Neural crest cell (in vitro differentiated cells): ENCODE measurements around the gene AKR1C3. TPM values are rescaled to one million over a fixed set of nuclear protein-coding genes. Genes with fewer than 3 reads are reported as not detected.

Experiments used
- DNase-seq: peaks from one replicate; pipeline ENCODE4 v3.0.0; 2021; ENCODE audit warnings: low read depth, mixed read lengths, low spot score
- H3K27ac Mint-ChIP-seq: one replicate; pipeline ENCODE4 v1.8.0; 2021; ENCODE audit warnings: mild to moderate bottlenecking, mixed read lengths; ENCODE audit not compliant: unreplicated experiment
- H3K27me3 Mint-ChIP-seq: 2 replicates; pipeline ENCODE4 v1.8.0; 2021; ENCODE audit warnings: low read depth, mild to moderate bottlenecking, mixed read lengths
- H3K36me3 Mint-ChIP-seq: 2 replicates; pipeline ENCODE4 v1.8.0; 2021; ENCODE audit warnings: low read depth, mild to moderate bottlenecking, mixed read lengths
- H3K4me1 Mint-ChIP-seq: 2 replicates; pipeline ENCODE4 v1.8.0; 2021; ENCODE audit warnings: mixed read lengths
- H3K4me3 Mint-ChIP-seq: one replicate; pipeline ENCODE4 v1.8.0; 2021; ENCODE audit warnings: mild to moderate bottlenecking, mixed read lengths
- H3K9me3 Mint-ChIP-seq: 2 replicates; pipeline ENCODE4 v1.8.0; 2021; ENCODE audit warnings: mixed read lengths
- total RNA-seq: library from RNA; stranded (reverse); gene quantifications from 2 replicates; pipeline ENCODE4 v1.2.1, GENCODE V29; 2021
- TF ChIP-seq, protein P1 (sequence below): fragments of 200-600 bp; sonication (generic); conservative IDR thresholded peaks from 2 replicates; pipeline ENCODE4 v1.5.0; 2021; ENCODE audit warnings: antibody characterized with exemption, mild to moderate bottlenecking

The AKR1C3 gene
- total RNA-seq, 1 donor from 2014 or later = 0.19 TPM

DNA sequence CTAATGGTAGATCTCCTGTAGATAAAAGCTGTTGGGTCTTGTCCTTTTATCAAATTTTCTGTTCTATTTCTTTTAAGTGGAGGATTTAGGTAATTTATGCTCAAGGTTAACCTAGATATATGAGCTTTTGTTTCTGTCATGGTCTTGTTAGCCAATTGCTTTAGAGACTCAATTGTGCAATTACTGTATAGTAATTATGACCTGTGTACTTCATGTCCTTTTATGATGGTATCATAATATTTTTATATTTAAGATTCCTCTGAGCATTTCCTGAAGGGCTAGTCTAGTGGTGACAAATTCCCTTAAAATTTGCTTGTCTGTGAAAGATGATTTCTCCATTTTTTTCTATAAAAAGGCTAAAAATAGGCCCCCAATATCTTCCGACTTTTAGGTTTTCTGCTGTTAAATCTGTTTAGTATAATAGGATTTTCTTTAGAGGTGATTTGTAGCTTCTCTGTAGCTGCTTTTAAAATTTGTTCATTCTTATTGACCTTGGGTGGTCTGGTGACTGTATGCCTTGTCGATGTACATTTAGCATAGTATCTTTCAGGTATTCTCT is 5.4 kb upstream of the AKR1C3 start:
- no peaks in the 10 kb centered on the region for H3K36me3 Mint-ChIP-seq
- TF ChIP-seq, protein P1, sequence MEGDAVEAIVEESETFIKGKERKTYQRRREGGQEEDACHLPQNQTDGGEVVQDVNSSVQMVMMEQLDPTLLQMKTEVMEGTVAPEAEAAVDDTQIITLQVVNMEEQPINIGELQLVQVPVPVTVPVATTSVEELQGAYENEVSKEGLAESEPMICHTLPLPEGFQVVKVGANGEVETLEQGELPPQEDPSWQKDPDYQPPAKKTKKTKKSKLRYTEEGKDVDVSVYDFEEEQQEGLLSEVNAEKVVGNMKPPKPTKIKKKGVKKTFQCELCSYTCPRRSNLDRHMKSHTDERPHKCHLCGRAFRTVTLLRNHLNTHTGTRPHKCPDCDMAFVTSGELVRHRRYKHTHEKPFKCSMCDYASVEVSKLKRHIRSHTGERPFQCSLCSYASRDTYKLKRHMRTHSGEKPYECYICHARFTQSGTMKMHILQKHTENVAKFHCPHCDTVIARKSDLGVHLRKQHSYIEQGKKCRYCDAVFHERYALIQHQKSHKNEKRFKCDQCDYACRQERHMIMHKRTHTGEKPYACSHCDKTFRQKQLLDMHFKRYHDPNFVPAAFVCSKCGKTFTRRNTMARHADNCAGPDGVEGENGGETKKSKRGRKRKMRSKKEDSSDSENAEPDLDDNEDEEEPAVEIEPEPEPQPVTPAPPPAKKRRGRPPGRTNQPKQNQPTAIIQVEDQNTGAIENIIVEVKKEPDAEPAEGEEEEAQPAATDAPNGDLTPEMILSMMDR = no peak
- no peak for DNase-seq
- peaks cover 13% of the 10 kb centered on the region for H3K9me3 Mint-ChIP-seq
- H3K4me1 Mint-ChIP-seq = no peaks in the 10 kb centered on the region
- H3K27ac Mint-ChIP-seq = no peak overlapping the region
- H3K4me3 Mint-ChIP-seq = no peak overlapping the region
- no peaks in the 10 kb centered on the region for H3K27me3 Mint-ChIP-seq

DNA sequence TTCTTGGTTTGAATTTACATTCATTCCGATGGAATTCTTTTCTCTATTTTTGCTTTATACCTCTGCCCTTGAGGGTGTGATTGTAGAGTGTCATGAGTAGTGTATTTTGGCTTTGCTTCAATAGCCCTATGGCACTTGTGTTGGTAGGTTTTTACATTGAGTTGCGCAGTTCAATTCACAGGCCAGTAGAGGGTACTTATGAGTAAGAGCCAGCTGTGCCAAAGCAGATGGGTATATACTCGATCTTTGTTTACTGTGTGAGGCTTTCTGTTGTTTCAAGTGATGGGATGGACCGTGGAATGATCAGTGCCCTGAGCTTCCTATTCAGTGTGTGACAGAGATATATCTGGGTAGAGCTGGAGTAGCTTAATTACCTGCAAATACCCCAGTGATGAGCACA is 4.3 kb upstream of the AKR1C3 start:
- no peaks in the 10 kb centered on the region for H3K4me1 Mint-ChIP-seq
- DNase-seq = no peak
- TF ChIP-seq, protein P1 = no peak
- H3K27ac Mint-ChIP-seq = no peak overlapping the region
- H3K36me3 Mint-ChIP-seq = no peaks in the 10 kb centered on the region
- H3K27me3 Mint-ChIP-seq = no peaks in the 10 kb centered on the region
- peaks cover 13% of the 10 kb centered on the region for H3K9me3 Mint-ChIP-seq
- H3K4me3 Mint-ChIP-seq = no peak overlapping the region

DNA sequence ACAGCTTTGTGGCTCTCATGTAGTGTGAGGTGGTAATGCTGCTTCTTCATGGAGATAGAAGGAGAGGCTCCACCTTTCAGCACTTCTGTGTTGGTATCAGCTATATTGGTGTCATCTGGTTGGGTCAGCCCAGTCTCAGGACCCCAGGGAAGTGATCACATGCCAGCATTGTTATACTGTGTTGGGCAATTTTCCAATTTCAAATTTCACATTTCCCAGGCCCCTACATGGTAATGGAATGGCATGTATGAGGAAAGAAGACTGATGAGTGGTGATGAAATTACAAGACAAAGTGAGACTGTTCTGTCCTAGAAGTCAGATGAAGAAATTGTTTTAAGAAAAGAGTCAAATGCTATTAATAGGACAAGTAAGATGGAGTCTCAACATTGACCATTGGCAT is 3.7 kb upstream of the AKR1C3 start:
- Mint-ChIP-seq H3K36me3 (no peaks in the 10 kb centered on the region), H3K4me3 (no peak overlapping the region), H3K4me1 (no peaks in the 10 kb centered on the region), H3K9me3 (peaks cover 13% of the 10 kb centered on the region), H3K27me3 (no peaks in the 10 kb centered on the region), H3K27ac (no peak overlapping the region)
- TF ChIP-seq, protein P1 = no peak
- DNase-seq = no peak

DNA sequence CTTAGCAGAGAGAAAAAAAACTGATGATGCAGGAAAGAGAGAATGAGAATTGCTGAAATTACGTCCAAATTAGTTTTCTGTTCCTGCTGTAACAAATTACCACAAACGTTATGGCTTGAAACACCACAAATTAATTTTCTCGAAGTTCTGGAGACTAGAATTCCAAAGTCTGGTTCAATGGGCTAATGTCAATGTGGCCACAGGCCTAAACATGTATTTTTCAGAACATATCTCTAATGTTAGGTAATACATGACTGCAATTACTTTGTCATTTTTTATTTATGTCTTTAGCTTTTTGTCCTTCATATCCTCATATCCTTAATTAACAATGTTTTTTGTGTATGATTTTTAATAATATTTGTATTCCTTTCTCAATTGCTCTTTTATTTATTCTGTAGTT is 3.0 kb upstream of the AKR1C3 start:
- Mint-ChIP-seq H3K4me1 (no peaks in the 10 kb centered on the region), H3K27me3 (no peaks in the 10 kb centered on the region), H3K4me3 (no peak overlapping the region), H3K9me3 (peaks cover 11% of the 10 kb centered on the region), H3K27ac (no peak overlapping the region), H3K36me3 (no peaks in the 10 kb centered on the region)
- TF ChIP-seq, protein P1 = no peak
- no peak for DNase-seq

DNA sequence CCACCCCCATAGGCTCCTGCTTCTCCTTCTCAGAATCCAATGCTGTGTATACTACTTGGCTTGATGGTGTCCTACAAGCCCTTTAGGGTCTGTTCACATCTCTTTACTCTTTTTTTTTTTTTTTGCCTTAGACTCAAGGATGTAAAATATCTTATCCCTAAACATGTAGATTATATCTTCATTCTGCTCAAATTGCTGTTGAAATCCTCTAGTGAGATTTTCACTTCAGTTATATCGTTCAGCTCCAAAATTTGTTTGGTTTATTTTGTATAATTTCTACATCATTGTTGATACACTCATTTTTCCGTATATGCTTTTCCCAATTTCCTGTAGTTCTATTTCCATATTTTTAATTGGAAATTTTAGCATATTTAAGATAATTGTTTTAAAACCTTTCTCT is 1.8 kb upstream of the AKR1C3 start:
- no peak for DNase-seq
- TF ChIP-seq, protein P1 = no peak
- H3K9me3 Mint-ChIP-seq = peaks cover 11% of the 10 kb centered on the region
- no peaks in the 10 kb centered on the region for H3K27me3 Mint-ChIP-seq
- H3K4me3 Mint-ChIP-seq = no peak overlapping the region
- H3K36me3 Mint-ChIP-seq = no peaks in the 10 kb centered on the region
- H3K4me1 Mint-ChIP-seq = no peaks in the 10 kb centered on the region
- H3K27ac Mint-ChIP-seq = no peak overlapping the region
